H9 (cell line): Measurements from ENCODE around the gene SCUBE1. TPM values are rescaled to one million over a fixed set of nuclear protein-coding genes. Genes with fewer than 3 reads are reported as not detected.

Experiments
- DNase-seq: peaks from one replicate; pipeline ENCODE4 v3.0.0-alpha.2; 2017
- H2AFZ ChIP-seq: one replicate; pipeline ENCODE4 v1.6.1; 2013; ENCODE audit warnings: mild to moderate bottlenecking, low read length, control low read depth, moderate library complexity
- H2AK5ac ChIP-seq: 2 replicates; pipeline ENCODE4 v1.6.1; 2013; ENCODE audit warnings: low read length, control low read depth, mixed read lengths; ENCODE audit not compliant: insufficient read length
- H2BK120ac ChIP-seq: one replicate; pipeline ENCODE4 v1.6.1; 2013; ENCODE audit warnings: low read depth, mild to moderate bottlenecking, low read length, control low read depth, inconsistent platforms; ENCODE audit not compliant: poor library complexity, severe bottlenecking
- H2BK12ac ChIP-seq: 2 replicates; pipeline ENCODE4 v1.6.1; 2013; ENCODE audit warnings: low read length, control low read depth, mixed read lengths, low read depth; ENCODE audit not compliant: insufficient read length
- H2BK15ac ChIP-seq: 2 replicates; pipeline ENCODE4 v1.6.1; 2013; ENCODE audit warnings: low read depth, low read length, control low read depth
- H2BK20ac ChIP-seq: one replicate; pipeline ENCODE4 v1.6.1; 2013; ENCODE audit warnings: low read depth, mild to moderate bottlenecking, low read length, control low read depth, inconsistent platforms; ENCODE audit not compliant: poor library complexity, severe bottlenecking
- H2BK5ac ChIP-seq: 2 replicates; pipeline ENCODE4 v1.6.1; 2013; ENCODE audit warnings: low read length, control low read depth, mixed read lengths; ENCODE audit not compliant: insufficient read length
- H3K14ac ChIP-seq: 2 replicates; pipeline ENCODE4 v1.6.1; 2013; ENCODE audit warnings: low read length, control low read depth; ENCODE audit not compliant: insufficient read depth
- H3K18ac ChIP-seq: 2 replicates; pipeline ENCODE4 v1.6.1; 2013; ENCODE audit warnings: low read depth, mild to moderate bottlenecking, mixed read lengths, low read length, control low read depth; ENCODE audit not compliant: insufficient read length
- H3K23ac ChIP-seq: 2 replicates; pipeline ENCODE4 v1.6.1; 2013; ENCODE audit warnings: low read length, control low read depth, mixed read lengths, low read depth; ENCODE audit not compliant: insufficient read length
- H3K23me2 ChIP-seq: 2 replicates; pipeline ENCODE4 v1.6.1; 2013; ENCODE audit warnings: low read depth, mild to moderate bottlenecking, mixed read lengths, low read length, control low read depth; ENCODE audit not compliant: insufficient read length, poor library complexity, severe bottlenecking
- H3K27ac ChIP-seq: 2 replicates; pipeline ENCODE4 v1.5.1; 2013; ENCODE audit warnings: low read length, control low read depth, mixed read lengths, low read depth; ENCODE audit not compliant: insufficient read length
- H3K27me3 ChIP-seq: 2 replicates; pipeline ENCODE4 v1.6.1; 2013; ENCODE audit warnings: low read length, control low read depth, inconsistent platforms; ENCODE audit not compliant: insufficient read depth
- H3K4ac ChIP-seq: 2 replicates; pipeline ENCODE4 v1.6.1; 2013; ENCODE audit warnings: low read depth, mild to moderate bottlenecking, control low read depth, inconsistent platforms, low read length, moderate library complexity
- H3K4me1 ChIP-seq: 2 replicates; pipeline ENCODE4 v1.6.1; 2013; ENCODE audit warnings: low read length, control low read depth, inconsistent platforms; ENCODE audit not compliant: insufficient read depth
- H3K4me2 ChIP-seq: 2 replicates; pipeline ENCODE4 v1.6.1; 2013; ENCODE audit warnings: low read length, control low read depth, mixed read lengths; ENCODE audit not compliant: insufficient read length, insufficient read depth
- H3K56ac ChIP-seq: 2 replicates; pipeline ENCODE4 v1.6.1; 2013; ENCODE audit warnings: low read depth, mild to moderate bottlenecking, mixed read lengths, low read length, control low read depth; ENCODE audit not compliant: insufficient read length
- H3K79me1 ChIP-seq: 2 replicates; pipeline ENCODE4 v1.6.1; 2013; ENCODE audit warnings: low read depth, mild to moderate bottlenecking, moderate library complexity, low read length, control low read depth, inconsistent platforms; ENCODE audit not compliant: insufficient read depth, poor library complexity, severe bottlenecking
- H3K79me2 ChIP-seq: 2 replicates; pipeline ENCODE4 v1.6.1; 2013; ENCODE audit warnings: low read length, control low read depth, inconsistent platforms; ENCODE audit not compliant: insufficient read depth
- H3K9ac ChIP-seq: 2 replicates; pipeline ENCODE4 v1.6.1; 2013; ENCODE audit warnings: low read length, control low read depth, mixed read lengths; ENCODE audit not compliant: insufficient read length; ENCODE audit errors: extremely low read depth
- H3K9me3 ChIP-seq: one replicate; pipeline ENCODE4 v1.6.1; 2013; ENCODE audit warnings: low read depth, low read length, inconsistent platforms; ENCODE audit not compliant: control insufficient read depth
- H3T11ph ChIP-seq: one replicate; pipeline ENCODE4 v1.6.1; 2013; ENCODE audit warnings: mild to moderate bottlenecking, low read length, control low read depth, inconsistent platforms
- H4K20me1 ChIP-seq: one replicate; pipeline ENCODE4 v1.6.1; 2013; ENCODE audit not compliant: control insufficient read depth, insufficient read length, insufficient read depth
- H4K5ac ChIP-seq: 2 replicates; pipeline ENCODE4 v1.6.1; 2013; ENCODE audit warnings: low read depth, mild to moderate bottlenecking, mixed read lengths, low read length, control low read depth; ENCODE audit not compliant: insufficient read length
- H4K8ac ChIP-seq: replicated peaks from 2 replicates; pipeline ENCODE4 v1.6.1; 2013; ENCODE audit warnings: low read length, control low read depth, mixed read lengths, low read depth; ENCODE audit not compliant: insufficient read length
- H4K91ac ChIP-seq: 2 replicates; pipeline ENCODE4 v1.6.1; 2013; ENCODE audit warnings: low read depth, mild to moderate bottlenecking, moderate library complexity, mixed read lengths, low read length, control low read depth; ENCODE audit not compliant: insufficient read length
- H3K27ac Mint-ChIP-seq, 3 experiments: 2 replicates in 2 of 3; 3 replicates in 1 of 3; pipeline ENCODE4 v1.8.0; 2020 to 2021; ENCODE audit warnings: mixed read lengths in 3 of 3, mild to moderate bottlenecking in 1 of 3, moderate library complexity in 1 of 3
- H3K27me3 Mint-ChIP-seq: 2 replicates; pipeline ENCODE4 v1.8.0; 2021; ENCODE audit warnings: low read depth, mild to moderate bottlenecking, moderate library complexity, mixed read lengths
- H3K36me3 Mint-ChIP-seq, 3 experiments: 2 replicates in 2 of 3; 3 replicates in 1 of 3; pipeline ENCODE4 v1.8.0; 2020 to 2021; ENCODE audit warnings: low read depth in 3 of 3, mixed read lengths in 3 of 3; ENCODE audit not compliant: insufficient read depth in 1 of 3
- H3K4me1 Mint-ChIP-seq, 2 experiments: 2 replicates each; pipeline ENCODE4 v1.8.0; 2020; ENCODE audit warnings: mixed read lengths in 2 of 2
- H3K4me3 Mint-ChIP-seq, 2 experiments: 2 replicates in 1 of 2; 3 replicates in 1 of 2; pipeline ENCODE4 v1.8.0; 2020 to 2021; ENCODE audit warnings: mild to moderate bottlenecking in 2 of 2, mixed read lengths in 2 of 2, moderate library complexity in 1 of 2
- H3K9me3 Mint-ChIP-seq, 2 experiments: 2 replicates in 1 of 2; 3 replicates in 1 of 2; pipeline ENCODE4 v1.8.0; 2020; ENCODE audit warnings: mild to moderate bottlenecking in 2 of 2, mixed read lengths in 2 of 2, moderate library complexity in 1 of 2
- WGBS: extraction: QIAGEN DNeasy Blood & Tissue Kit; methylation state at CpG from one replicate; pipeline ENCODE4 v1.1.7; 2013; ENCODE audit warnings: missing lambda C conversion rate, low lambda C conversion rate, mixed read lengths; ENCODE audit not compliant: insufficient read length; ENCODE audit errors: extremely low coverage; 5-methylcytosine and 5-hydroxymethylcytosine counted together
- total RNA-seq: library from RNA; stranded (reverse); gene quantifications from 2 replicates; pipeline ENCODE4 v1.2.1, GENCODE V29; 2021
- TF ChIP-seq, protein P1 (sequence below): fragments of 200-600 bp; sonication (generic); conservative IDR thresholded peaks from 3 replicates; pipeline ENCODE4 v1.8.0; 2021; ENCODE audit warnings: antibody characterized with exemption, mild to moderate bottlenecking

The SCUBE1 gene
- total RNA-seq, 1 experiment from 2014 or later: 1.2 TPM

DNA sequence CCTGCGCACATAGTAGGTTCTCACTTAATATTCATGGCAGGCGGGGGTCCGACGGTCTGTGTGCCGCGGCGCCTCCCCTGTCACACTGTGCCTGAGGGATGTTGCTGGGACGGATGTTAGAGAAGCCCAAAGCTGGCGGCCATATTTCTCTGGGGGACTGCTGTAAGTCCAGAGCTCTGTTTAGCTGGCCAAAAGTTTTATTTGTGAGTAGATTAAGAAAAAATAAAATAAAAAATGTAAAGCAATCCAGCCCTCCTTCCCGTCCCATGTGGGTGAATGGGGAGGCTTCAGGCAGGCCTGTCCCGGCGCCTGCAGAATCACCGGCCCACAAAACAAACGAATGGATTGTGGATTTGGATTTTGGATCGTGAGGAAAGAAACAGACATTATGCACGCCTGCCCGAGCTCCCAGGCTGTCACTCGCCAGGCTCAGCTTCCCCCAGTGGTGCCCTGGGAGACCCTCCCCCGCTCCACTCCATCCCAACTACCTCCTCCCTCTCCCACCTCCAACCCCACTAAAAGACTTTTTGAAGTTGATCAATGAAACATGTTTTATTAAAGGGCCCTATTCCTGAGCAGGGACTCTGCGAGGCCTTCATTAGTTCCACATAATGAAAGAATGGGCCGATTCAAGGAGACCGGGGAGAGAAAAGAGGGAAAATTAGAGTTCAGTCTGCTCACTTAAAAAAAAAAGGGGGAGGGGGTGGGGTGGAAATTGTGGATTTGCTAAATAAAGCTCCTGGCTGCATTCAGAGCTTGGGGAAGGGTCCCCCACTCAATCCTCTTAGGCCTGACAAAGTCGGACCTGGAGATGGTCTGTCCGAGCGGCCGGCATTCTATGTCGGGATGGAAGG, 20.4 kb upstream of the SCUBE1 start:
- Histone ChIP-seq H3K4me2 (no peak overlapping the region), H4K8ac (no peak overlapping the region), H3K18ac (no peak overlapping the region), H2BK120ac (no peak overlapping the region), H2BK5ac (no peak overlapping the region), H4K20me1 (no peaks in the 10 kb centered on the region), H3K14ac (no peak overlapping the region), H3K27me3 (no peaks in the 10 kb centered on the region), H3K79me1 (no peaks in the 10 kb centered on the region), H2AFZ (no peak overlapping the region), H3K27ac (no peak overlapping the region), H3K4ac (no peak overlapping the region), H3T11ph (no peak overlapping the region), H3K23me2 (no peaks in the 10 kb centered on the region), H3K23ac (no peak overlapping the region), H4K91ac (no peak overlapping the region), H2AK5ac (no peak overlapping the region), H3K56ac (no peak overlapping the region), H3K9me3 (no peaks in the 10 kb centered on the region), H2BK12ac (no peak overlapping the region), H3K9ac (no peak overlapping the region), H2BK15ac (no peak overlapping the region), H2BK20ac (no peak overlapping the region), H3K4me1 (no peaks in the 10 kb centered on the region), H3K79me2 (no peaks in the 10 kb centered on the region), H4K5ac (no peak overlapping the region)
- H3K9me3 Mint-ChIP-seq: no peaks in the 10 kb centered on the region
- H3K4me1 Mint-ChIP-seq: peaks cover 5 to 18% of the 10 kb centered on the region in 2 experiments
- WGBS: no CpG with 5 or more reads among the region's 27 CpGs
- TF ChIP-seq, protein P1, sequence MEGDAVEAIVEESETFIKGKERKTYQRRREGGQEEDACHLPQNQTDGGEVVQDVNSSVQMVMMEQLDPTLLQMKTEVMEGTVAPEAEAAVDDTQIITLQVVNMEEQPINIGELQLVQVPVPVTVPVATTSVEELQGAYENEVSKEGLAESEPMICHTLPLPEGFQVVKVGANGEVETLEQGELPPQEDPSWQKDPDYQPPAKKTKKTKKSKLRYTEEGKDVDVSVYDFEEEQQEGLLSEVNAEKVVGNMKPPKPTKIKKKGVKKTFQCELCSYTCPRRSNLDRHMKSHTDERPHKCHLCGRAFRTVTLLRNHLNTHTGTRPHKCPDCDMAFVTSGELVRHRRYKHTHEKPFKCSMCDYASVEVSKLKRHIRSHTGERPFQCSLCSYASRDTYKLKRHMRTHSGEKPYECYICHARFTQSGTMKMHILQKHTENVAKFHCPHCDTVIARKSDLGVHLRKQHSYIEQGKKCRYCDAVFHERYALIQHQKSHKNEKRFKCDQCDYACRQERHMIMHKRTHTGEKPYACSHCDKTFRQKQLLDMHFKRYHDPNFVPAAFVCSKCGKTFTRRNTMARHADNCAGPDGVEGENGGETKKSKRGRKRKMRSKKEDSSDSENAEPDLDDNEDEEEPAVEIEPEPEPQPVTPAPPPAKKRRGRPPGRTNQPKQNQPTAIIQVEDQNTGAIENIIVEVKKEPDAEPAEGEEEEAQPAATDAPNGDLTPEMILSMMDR: no peak
- H3K27ac Mint-ChIP-seq: no peak overlapping the region
- H3K27me3 Mint-ChIP-seq: peaks cover 11% of the 10 kb centered on the region
- DNase-seq: no peak
- H3K4me3 Mint-ChIP-seq: no peak overlapping the region; a peak in 1 of 5 replicates
- H3K36me3 Mint-ChIP-seq: no peaks in the 10 kb centered on the region
